Right lobe of liver (tissue), 6 donors: Measurements from ENCODE around the gene STK38L. TPM values are rescaled to one million over a fixed set of nuclear protein-coding genes. Genes with fewer than 3 reads are reported as not detected.

Source experiments
- ATAC-seq, 4 donors: fragments of 200-7000 bp; cut with Tn5 transposase; one replicate each; pipeline ENCODE4 v1.9.1; 2020; ENCODE audit warnings: mild to moderate bottlenecking in 4 of 4, moderate library complexity in 4 of 4
- DNase-seq, 3 donors: peaks; one replicate each; pipeline ENCODE4 v3.0.0-alpha.2; 2020
- H3K27ac ChIP-seq, 3 donors: fragments of 200-600 bp; one replicate each; pipeline ENCODE4 v1.8.0; 2022
- H3K27me3 ChIP-seq, 2 donors: fragments of 200-600 bp; one replicate each; pipeline ENCODE4 v1.8.0; 2022
- H3K36me3 ChIP-seq, 4 donors: fragments of 200-600 bp; sonication (generic) in 1 of 4; one replicate each; pipeline versions ENCODE4 v1.5.1 to v1.8.0; 2017 to 2022; ENCODE audit warnings: control low read depth in 1 of 4
- H3K4me1 ChIP-seq, 4 donors: fragments of 200-600 bp; sonication (generic) in 1 of 4; one replicate each; pipeline versions ENCODE4 v1.5.1 to v1.8.0; 2017 to 2022; ENCODE audit warnings: control low read depth in 1 of 4
- H3K4me3 ChIP-seq, 3 donors: fragments of 200-600 bp; one replicate each; pipeline ENCODE4 v1.8.0; 2022
- H3K9me3 ChIP-seq, 4 donors: fragments of 200-600 bp; sonication (generic) in 1 of 4; one replicate each; pipeline versions ENCODE4 v1.5.1 to v1.8.0; 2017 to 2022; ENCODE audit warnings: control low read depth in 1 of 4
- CTCF ChIP-seq, 4 donors: fragments of 200-600 bp in 3 of 4; fragments of 450-650 bp in 1 of 4; IDR thresholded peaks; one replicate each; pipeline versions ENCODE4 v1.5.1 to v1.8.0; 2016 to 2022; ENCODE audit warnings: antibody characterized with exemption in 4 of 4, mild to moderate bottlenecking in 2 of 4
- POLR2A ChIP-seq: fragments of 450-650 bp; IDR thresholded peaks from one replicate; pipeline ENCODE4 v1.6.1; 2017; ENCODE audit warnings: antibody characterized with exemption, mild to moderate bottlenecking
- WGBS: methylation state at CpG from one replicate; pipeline ENCODE4 v1.1.6; 2018; ENCODE audit warnings: low coverage, low lambda C conversion rate; ENCODE audit not compliant: insufficient coverage; ENCODE audit errors: missing lambda C conversion rate; 5-methylcytosine and 5-hydroxymethylcytosine counted together
- intact Hi-C, 2 donors: fragments of 100-400 bp; cut with DNase I; formaldehyde crosslinking; loops; one replicate each; pipeline versions ENCODE4 v1.11.2 to v1.14.1; 2022
- total RNA-seq, 6 experiments: library from RNA; depleted of rRNA in 2 of 6; stranded (reverse); fragments of >200 nt in 2 of 6; fragmentation: NEBNext Ultra II Directional in 3 of 6; extraction: Animal tissue kit (Norgen Biotek cat#: 25700) in 3 of 6; gene quantifications; one replicate each; pipeline versions ENCODE4 v1.1.0 to v1.2.4, GENCODE V29; 2016 to 2023
- donor health status: DM: no; HTN: yes; CAD: no.
- donor health status: DM: no; HTN: no; CAD: no.
- donor health status: DM: no; HTN: no; CAD: no.
- donor health status: DM: no; HTN: yes; CAD: no.
- donor health status: DM: no; HTN: yes; CAD: no.

The STK38L gene
- total RNA-seq, 6 experiments from 2014 or later: 6.0 to 18.1 (median 7.3) TPM

- ATAC-seq: no peak
- no peaks in the 10 kb centered on the region for H3K27me3 ChIP-seq
- 63% methylated on average over 3 of the region's 3 CpGs for WGBS
- H3K4me3 ChIP-seq: peak overlapping the region in 1 of 3 donors; percentile 66
- no peak for TF ChIP-seq CTCF (IDR thresholded peaks at IDR 0.05)
- no peak for TF ChIP-seq POLR2A
- no peaks in the 10 kb centered on the region for H3K36me3 ChIP-seq
- intact Hi-C loops: no loop called here
- DNase-seq: no peak
- H3K4me1 ChIP-seq: peaks cover 0 to 13% (median 3%) of the 10 kb centered on the region in 4 donors
- H3K9me3 ChIP-seq: no peaks in the 10 kb centered on the region
- H3K27ac ChIP-seq: peak overlapping the region in 1 of 3 donors; percentile 6
These were observed 87.8 kb downstream of the STK38L start for GRCh38 chr12:27331927-27332324.

GRCh38 chr12:27332407-27332713, 88.3 kb downstream of the STK38L start:
- ATAC-seq: no peak
- peak overlapping the region in 1 of 3 donors; percentile 85 for H3K27ac ChIP-seq
- H3K36me3 ChIP-seq: no peaks in the 10 kb centered on the region
- intact Hi-C loops: no loop called here
- TF ChIP-seq CTCF (IDR thresholded peaks at IDR 0.05) (no peak), POLR2A (no peak)
- 17% methylated on average over 10 of the region's 10 CpGs for WGBS
- peaks cover 0 to 17% (median 3%) of the 10 kb centered on the region in 4 donors for H3K4me1 ChIP-seq
- peak overlapping the region; percentile 60 to 66 (median 63) for H3K4me3 ChIP-seq
- no peaks in the 10 kb centered on the region for H3K27me3 ChIP-seq
- no peak for DNase-seq
- H3K9me3 ChIP-seq: no peaks in the 10 kb centered on the region

- WGBS: 0% methylated on average over 12 of the region's 96 CpGs
- Histone ChIP-seq H3K36me3 (no peaks in the 10 kb centered on the region), H3K27ac (peak within 1 kb of the TSS in 2 of 3 donors; percentile 42 to 85), H3K9me3 (no peaks in the 10 kb centered on the region), H3K4me1 (peaks cover 0 to 22% (median 3%) of the 10 kb centered on the region in 4 donors), H3K27me3 (no peaks in the 10 kb centered on the region), H3K4me3 (peak within 1 kb of the TSS; percentile 60 to 66 (median 63))
- intact Hi-C loops: no loop called here
- DNase-seq: peak; percentile 55 to 71 (median 56)
- TF ChIP-seq CTCF (IDR thresholded peaks at IDR 0.05) (no peak), POLR2A (peak; percentile 65)
- ATAC-seq: peak; percentile 46 to 75 (median 72)
These were observed 88.8 kb downstream of the STK38L start, which contains the start of gene BMAL2 for GRCh38 chr12:27332714-27333402. BMAL2 (plus strand) TSS chr12:27332836; CDS start chr12:27333073, 237 bp downstream.

- H3K27me3 ChIP-seq: no peaks in the 10 kb centered on the region
- ATAC-seq (peak; percentile 34 to 62 (median 60)), DNase-seq (peak; percentile 62 to 71 (median 63))
- peak overlapping the region; percentile 60 to 66 (median 63) for H3K4me3 ChIP-seq
- H3K36me3 ChIP-seq: no peaks in the 10 kb centered on the region
- intact Hi-C loops: no loop called here
- no peaks in the 10 kb centered on the region for H3K9me3 ChIP-seq
- TF ChIP-seq CTCF (IDR thresholded peaks at IDR 0.05) (no peak), POLR2A (no peak)
- under 1% methylated on average over 28 of the region's 40 CpGs for WGBS
- peak overlapping the region in 2 of 3 donors; percentile 42 to 85 for H3K27ac ChIP-seq
- peaks cover 0 to 24% (median 3%) of the 10 kb centered on the region in 4 donors for H3K4me1 ChIP-seq
These were observed 89.4 kb downstream of the STK38L start for GRCh38 chr12:27333403-27334009.
